HG03060 (cell line): Measurements from ENCODE around the gene MYCL.
"Not testable (repeated sequence)": the region's sequence is repeated elsewhere in the genome, so short reads cannot be mapped to it uniquely, and the experiment has no call there.

Source experiments
- ATAC-seq: cut with Tn5 transposase; IDR thresholded peaks from one replicate; pipeline ENCODE4 v1.9.1; 2021; ENCODE audit warnings: low read depth, moderate number of reproducible peaks; ENCODE audit not compliant: unreplicated experiment

The MYCL gene

DNA sequence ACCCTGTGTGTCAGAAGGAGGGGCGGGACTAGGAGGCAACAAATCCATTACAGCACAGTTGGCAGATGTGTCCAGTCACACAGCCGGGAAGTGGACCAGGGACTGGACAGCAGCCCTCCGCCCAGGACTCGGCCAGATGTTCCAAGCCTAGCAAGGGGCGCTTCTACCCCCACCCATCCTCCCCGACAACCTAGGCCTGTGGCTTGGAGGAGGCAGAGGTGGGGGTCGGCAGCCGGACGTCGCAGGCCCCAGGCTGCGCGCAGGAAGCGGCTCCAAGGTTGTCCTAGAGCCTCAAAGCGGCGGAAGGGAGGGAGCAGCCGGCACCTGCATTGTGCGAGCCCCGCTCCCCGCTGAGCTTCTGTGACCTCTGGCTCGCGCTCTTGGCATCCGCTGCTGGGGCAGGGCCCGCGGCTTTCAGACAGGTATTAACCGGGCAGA, 20.6 kb upstream of the MYCL start:
- ATAC-seq = no peak

DNA sequence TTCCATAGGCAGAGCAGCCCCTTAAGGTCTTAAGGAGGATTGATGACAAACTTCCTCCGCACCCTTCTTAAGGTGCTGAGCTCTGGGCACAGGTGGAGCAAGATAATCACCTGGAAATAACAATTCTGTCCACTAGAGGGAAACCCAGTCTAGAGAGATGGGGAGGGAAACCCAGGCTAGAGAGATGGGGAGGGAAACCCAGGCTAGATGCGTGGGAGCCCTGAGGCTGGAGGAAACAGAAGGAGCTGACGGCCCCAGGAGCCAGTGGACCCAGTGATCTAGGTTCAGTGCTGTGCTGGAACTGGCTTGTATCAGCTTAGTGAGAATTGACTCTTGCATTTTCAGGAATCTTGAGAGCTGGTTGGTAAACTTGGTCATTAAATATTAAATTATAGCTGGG, 17.8 kb upstream of the MYCL start:
- ATAC-seq = no peak

DNA sequence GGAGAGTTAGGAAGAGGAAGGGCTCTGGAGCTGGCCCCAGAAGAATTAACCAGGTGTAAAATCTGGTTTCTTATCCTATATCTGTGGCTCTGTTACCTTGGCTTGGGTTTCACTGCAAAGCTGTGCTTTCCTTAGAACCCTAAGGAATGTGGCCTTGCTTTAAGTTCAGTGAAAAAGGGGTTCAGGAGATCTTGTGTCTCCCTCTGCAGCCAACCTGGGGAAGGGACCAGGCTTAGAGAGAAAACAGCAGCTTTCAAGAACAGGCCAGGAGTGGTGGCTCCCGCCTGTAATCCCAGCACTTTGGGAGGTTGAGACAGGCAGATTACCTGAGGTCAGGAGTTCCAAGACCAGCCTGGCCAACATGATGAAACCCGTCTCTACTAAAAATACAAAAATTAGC, 16.1 kb upstream of the MYCL start:
- ATAC-seq = no peak

DNA sequence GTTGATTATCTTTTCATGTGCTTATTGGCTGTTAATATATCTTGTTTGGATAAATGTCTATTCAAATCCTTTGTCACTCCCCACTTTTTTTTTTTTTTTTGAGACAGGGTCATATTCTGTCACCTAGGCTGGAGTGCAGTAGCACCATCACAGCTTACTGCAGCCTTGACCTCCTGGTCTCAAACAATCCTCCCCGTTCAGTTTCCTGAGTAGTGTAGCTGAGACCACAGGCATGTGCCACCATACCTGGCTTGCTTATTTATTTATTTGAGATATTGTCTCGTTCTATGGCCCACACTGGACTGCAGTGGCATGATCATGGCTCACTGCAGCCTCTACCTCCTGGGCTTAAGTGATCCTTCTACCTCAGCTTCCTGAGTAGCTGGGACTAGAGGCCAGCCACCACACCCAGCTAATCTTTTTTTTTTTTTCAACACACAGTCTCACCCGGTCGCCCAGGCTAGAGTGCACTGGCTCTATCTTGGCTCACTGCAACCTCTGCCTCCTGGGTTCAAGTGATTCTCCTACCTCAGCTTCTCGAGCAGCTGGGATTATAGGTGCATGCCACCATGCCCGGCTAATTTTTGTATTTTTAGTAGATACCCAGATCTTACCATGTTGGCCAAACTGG, 13.9 kb upstream of the MYCL start:
- ATAC-seq = no peak

DNA sequence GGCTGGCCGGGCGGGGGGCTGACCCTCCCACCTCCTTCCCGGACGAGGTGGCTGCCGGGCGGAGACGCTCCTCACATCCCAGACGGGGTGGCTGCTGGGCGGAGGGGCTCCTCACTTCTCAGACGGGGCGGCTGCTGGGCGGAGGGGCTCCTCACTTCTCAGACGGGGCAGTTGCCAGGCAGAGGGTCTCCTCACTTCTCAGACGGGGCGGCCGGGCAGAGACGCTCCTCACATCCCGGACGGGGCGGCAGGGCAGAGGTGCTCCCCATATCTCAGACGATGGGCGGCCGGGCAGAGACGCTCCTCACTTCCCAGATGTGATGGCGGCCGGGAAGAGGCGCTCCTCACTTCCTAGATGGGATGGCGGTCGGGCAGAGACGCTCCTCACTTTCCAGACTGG, 11.4 kb upstream of the MYCL start:
- not testable (repeated sequence) for ATAC-seq

DNA sequence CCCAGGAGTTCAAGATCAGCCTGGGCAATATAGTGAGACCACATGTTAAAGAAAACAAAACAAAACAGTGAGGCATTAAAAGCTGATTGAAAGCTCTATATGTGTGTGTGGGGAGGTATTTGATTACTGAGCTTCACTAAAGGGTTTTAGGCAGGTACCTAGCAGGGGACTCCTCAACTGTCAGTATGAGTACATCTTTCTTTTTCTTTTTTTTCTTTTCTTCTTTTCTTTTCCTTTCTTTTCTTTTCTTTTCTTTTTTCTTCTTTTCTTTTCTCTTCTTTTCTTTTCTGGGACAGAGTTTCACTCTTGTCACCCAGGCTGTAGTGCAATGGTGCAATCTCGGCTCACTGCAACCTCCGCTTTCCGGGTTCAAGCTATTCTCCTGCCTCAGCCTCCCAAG, 8.5 kb upstream of the MYCL start:
- ATAC-seq = no peak

DNA sequence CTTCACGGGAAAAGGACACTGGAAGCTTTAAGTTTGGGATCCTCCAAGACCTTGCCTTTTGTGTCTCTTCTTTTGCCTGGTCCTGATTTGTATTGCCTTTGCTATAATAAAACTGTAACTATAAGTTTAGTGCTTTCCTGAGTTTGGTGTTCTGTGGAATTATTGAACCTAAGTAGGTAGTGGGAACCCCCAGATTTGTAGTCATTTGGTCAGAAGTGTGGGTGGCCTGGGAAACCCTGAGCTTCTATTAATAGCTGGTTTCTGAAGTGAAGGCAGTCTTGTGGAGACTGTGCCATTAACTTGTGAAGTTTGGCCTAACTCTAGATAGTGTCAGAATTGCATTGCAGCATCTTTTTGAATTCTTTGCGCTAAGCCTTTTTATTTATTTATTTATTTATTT, 6.8 kb upstream of the MYCL start:
- no peak for ATAC-seq

DNA sequence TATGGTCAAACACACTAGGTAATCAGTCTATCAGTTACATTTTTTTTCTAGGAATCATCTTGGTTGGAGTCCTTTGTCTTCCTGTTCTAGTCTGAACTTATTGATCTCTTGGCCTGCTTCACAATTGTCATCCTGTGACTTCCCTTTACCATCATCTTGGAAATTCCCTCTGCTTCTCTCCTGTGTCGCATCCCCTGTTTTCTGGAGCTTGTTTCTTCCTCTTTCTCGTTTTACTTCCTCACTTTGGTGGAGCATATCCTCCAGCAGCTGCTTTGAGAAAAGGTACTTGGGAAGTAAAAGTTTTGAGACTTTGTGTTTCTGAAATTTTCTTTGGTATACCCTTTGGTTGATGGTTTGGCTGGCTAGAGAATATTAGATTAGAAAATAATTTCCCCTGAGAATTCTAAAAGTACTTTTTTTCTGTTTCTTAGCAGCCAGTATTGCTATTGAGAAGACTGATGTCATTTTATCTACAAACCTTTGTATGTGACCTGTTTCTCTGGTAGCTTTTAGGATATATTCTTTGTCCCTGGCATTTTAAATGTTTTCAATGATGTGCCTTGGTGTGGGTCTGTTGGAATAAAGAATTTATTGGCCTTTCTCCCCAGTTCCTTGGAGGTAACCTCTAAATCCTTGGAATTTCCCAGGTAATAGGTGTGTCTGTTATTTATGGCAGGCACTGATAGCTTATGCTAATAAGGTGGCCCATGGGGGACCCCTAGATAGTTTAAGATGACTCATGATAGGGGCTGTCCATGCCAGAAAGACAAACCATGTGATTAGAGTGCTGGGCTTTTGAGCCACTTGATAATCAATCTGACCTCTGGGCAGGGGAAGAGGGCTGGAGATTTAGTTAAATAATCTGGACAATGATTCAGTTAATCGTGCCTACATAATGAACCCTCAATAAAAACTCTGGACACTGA, 6.1 kb upstream of the MYCL start:
- ATAC-seq = no peak

DNA sequence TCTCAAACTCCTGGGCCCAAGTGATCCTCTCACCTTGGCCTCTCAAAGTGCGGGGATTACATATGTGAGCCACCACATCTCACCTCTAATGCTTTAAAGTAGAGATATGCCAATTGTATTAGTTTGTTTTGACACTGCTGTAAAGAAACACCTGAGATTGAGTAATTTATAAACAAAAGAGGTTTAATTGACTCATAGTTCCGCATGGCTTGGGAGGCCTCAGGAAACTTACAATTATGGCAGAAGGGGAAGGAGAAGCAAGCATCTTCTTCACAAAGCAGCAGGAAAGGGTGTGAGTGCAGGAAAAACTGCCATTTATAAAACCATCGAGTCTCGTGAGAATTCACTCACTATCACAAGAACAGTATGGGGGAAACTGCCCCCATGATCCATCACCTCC, 3.5 kb upstream of the MYCL start:
- ATAC-seq = no peak

DNA sequence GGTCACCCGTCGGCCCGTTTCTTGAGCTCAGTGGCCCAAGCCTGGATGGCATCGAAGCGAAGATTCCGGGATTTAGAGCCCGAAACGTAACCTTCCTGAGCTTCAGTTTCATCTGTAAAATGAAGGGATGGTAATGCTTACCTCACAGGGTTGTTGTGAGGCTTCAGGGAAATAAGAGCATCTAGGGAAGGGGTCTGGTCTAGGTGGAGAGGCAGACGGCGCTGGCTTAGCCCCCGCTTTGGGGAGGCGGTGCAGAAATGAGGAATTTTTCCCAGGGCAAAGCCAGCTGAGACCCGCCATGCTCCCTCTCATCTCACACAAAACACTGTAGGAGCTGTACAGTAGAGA, 717 bp upstream of the MYCL start:
- ATAC-seq = no peak

DNA sequence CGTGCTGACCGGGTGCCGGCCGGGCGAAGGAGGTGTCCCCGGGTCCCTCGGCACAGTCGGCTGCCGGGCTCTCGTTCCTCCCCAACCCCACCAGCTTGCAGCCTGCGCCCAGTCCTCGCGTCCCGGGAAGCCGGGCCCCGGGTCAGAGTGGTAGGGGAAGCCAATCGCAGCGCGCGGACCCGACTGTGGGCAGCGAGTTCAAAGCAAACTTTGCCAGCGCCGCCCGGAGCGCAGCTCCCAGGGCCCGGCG, 328 bp downstream of the MYCL start:
- ATAC-seq = no peak

DNA sequence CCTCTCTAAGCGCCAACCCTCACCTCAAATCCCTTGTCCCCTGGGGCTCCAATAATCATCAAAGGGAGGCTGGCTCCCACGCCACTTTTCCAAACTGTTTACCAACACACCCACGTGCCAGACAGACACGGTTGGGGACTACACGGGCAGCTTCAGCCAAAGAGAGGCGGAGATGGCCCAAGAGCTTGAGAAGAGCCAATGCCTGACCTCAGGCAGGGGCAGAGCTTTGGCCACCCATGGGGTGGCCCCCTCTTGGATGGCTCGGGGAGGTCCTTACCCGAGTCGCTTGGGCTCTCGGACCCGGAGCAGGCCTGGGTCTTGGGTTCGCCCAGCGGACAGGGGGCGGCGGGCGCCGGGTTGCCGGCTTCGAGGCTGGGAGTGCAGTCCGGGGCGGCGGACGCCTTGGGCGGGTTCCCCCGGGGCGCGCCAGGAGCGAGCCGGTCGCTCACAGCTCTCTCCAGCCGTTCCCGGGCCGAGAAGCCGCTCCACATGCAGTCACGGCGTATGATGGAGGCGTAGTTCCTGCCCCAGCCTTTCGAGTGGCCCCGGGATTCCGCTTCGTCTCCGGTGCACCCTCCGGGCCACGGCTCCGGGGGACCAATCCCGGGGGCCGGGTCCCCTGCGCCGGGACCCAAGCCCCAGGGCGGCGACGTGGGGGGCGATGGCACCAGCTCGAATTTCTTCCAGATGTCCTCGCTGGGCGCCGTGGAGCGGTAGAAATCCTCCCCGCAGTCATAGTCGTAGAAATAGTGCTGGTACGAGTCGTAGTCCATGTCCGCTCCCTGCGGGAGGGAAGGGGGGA, 854 bp downstream of the MYCL start:
- no peak for ATAC-seq

DNA sequence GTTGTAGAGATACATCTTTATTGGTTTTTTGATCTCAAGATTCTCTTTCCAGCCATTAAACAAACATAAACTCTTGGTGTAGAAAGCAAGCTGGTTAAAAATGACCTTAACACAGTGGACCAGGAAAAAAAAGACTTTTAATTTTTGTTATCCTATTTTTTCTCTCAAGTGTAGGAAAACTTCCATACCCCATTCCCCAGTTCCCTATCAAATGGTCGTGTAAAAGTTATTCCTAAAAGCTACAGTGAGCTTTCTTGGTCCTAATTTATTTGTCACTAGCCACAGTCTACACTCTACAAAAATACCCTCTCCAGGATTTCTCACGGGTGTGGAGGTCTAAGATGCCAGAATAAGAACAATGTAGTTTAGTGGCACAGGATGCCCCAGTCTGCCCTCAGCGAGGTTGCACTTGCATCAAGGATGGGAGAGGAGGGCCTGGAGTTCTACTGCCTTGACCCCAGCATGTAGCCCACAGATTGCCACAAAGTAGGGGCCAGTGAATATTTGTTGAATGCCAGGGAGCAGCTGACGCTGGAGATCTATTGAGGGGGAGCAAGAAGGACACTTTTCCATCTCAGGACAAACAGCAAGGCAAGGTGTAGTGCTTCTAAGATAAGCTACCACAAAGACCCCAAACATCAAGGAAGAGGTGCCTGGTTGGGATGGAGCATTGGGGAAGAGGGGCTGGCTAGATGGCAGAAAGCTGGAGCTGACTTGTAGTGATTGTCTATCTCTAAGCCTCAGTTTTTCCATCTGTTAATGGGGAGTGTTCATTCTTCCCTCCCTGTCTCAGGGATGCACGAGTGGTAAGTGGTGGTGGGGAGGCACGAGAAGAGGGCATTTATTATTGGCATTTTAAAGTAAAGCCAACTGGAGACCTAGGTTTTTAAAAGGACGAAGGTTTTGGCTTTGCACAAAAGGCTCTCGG, 1.8 kb downstream of the MYCL start:
- no peak for ATAC-seq

DNA sequence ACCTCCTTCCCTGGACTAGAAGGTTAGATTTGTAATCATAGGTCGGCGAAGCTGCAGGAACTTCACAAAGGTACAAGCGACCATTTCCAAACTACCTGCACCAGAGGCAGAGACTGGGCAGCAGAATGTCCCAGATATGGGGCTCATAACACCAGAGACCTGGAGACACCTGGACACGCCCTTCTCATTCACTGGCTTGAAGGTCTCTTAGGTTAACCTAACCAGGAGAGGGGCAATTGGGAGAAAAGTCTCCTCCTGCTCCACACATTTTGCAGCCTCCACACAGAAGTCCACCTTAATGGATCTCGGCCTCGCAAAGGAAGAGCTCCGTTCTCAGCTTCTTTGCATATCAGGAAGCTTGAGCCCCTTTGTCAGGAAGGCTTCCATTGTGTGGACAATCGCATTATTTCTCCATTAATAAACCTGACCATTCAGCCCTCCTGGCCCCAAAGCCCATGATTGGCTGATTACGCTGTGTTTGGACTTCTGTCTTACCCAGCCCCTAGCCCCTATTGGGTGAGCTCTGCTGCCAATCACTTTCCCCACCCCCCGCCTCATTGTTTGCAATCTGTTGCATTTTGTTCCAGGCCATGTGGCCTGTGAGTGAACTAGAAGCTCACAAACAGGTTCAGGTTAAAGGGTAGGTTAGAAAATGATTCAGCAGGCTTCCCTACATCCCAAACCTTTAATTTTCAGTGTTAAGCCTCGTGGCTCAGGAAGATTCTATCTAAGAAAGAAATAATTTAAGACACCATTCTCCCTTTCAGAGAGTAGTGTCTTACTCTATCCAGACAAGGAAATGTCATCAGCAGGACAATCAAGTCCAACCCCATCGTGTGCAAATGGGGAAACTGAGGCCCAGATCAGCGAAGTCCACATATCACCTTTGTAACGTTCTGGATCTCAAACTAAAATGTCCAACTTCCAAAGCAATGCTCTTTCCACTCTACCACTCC, 2.8 kb downstream of the MYCL start:
- no peak for ATAC-seq

DNA sequence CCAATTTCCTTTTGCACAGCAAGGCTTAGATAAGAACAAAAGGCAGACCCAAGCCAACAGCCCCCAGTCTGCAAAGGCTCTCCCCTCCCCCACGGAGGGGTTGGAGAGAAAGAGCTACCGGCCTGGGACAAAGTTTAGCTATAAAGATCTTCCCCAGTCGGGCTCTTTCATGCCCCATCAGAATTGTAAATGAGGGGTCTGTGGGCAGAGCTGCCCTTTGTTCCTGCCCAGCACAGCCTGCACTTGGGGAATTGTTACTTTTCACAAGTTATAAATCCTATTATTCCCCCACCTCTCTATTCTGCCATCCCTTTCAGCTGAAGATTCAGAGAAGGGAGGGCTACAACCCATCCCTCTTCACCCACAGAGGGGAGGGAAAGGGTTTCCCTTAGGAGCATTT, 3.5 kb downstream of the MYCL start:
- no peak for ATAC-seq

DNA sequence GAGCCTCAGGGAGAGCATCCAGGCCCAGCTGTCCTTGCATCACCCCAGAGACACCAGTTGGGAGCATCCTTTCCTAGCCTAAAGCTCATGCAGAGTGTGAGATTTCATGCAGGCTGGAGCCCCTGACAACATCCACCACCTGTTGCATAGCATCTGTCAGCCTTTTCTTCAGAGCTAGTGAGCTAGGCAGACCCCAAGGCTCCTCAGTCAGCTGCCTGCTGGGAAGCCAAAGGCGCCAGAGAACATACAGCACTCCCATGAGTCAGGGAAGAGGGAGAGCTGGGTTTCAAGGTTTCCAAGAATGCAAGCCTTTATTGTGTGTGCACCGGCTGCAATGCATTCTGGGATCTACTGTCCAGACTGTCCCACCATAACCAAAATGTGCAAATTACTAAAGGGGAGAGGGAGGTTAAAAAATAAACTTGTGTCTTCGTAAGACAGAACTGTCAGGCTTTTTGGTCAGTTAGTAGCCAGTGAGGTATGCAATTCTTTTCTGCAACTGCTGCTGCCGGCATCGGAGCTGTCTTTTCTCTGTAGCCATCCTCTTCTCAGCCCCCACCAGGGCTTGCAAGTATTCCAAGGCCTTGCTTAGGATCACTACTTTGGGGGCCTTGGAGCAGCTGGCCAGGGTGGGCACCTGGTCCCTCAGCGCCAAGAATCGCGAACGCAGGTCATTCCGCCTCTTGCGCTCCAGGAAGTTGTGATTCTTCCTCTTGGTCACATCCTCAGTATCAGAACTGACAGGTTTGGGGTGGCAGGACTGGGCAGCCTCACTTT, 4.6 kb downstream of the MYCL start:
- ATAC-seq = no peak

DNA sequence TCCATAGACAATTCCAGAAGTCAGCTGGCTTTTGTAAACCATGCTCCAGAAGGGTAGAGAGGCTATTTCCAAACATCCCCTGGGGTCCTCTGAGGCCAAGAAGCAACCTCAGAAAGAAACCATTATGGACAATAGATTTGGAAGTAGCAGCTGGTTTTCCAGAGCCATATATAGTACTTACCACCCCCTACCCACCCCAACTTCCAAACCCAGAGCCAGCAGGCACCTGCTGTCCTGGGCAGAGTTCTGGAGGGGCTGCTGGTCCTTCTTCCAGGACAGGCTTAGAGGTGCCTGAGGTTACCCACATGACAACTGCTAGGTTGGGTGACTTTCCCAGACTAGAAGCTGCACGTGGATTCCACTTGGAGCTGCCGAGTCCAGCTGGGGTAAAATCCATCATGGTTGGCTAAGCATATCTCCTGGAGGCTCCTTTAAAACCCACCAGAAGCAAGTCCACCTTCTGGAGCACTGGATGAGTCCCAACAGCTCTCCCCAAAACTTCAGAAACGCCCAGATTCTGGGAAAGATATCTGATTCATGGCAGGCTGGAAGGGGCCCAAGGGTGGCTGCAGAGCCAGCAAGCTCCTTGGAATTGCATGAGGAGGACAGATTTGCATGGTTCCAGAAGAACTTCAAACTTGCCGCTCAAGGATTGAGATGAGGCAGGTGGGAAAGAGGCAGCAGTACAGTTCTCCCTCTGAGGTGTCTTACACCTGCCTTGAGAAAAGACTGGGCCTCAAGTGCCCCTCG, 5.8 kb downstream of the MYCL start:
- ATAC-seq = no peak

DNA sequence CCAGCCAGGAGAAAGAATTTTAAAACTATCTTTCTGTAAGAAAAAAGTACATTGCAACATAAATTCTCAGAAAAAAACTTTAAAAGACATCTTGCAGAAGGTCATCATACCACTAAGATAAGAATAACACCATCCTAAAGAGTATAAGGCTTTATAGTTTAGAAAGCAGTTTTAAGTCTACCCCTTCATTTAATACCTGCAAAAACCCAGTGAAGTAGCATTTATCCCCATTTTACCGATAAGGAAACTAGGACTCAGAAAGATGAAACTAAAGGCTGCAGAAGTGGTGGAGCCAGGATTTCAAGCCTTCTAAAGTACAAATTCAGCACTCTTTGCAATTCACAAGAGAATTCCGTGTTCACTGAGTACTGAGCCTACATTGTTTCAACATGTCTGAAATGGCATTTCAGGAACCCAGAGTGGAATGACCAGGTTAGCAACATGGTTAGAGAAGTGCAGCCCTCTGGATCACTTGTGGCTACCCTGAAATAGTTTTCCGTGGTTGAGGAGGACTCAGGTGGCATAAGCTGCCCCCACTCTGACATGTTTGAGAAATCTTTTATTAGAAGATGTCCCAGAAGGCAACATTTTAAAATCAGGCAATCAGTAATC, 6.7 kb downstream of the MYCL start:
- ATAC-seq = no peak
